GM12891 (cell line): ENCODE results near the gene ATP6V1G2.
A peak's percentile ranks its signal among the peaks of the same experiment; 100 is the strongest.

Source experiments
- PAX5 ChIP-seq: IDR thresholded peaks from 2 replicates; pipeline ENCODE4 v1.6.1; 2011; ENCODE audit warnings: low read length, moderate library complexity, mild to moderate bottlenecking; ENCODE audit not compliant: insufficient read depth, severe bottlenecking
- POLR2A ChIP-seq: IDR thresholded peaks from 2 replicates; pipeline ENCODE4 v1.6.1; 2011; ENCODE audit warnings: low read depth, low read length, control low read depth
- POLR2AphosphoS5 ChIP-seq: IDR thresholded peaks from 2 replicates; pipeline ENCODE4 v1.6.1; 2011; ENCODE audit warnings: low read depth, low read length, control low read depth
- TAF1 ChIP-seq: IDR thresholded peaks from 2 replicates; pipeline ENCODE4 v1.6.1; 2011; ENCODE audit warnings: low read depth, low read length, control low read depth

GRCh38 chr6:31528821-31529328, 17.5 kb downstream of the ATP6V1G2 start, which contains the start of gene MCCD1:
- TF ChIP-seq TAF1: no peak
- no peak; the same call in 1 of the 2 replicates for TF ChIP-seq POLR2AphosphoS5
- TF ChIP-seq POLR2A: peak; percentile 56
- no peak for TF ChIP-seq PAX5
